Gastrocnemius medialis (tissue), 4 donors: ENCODE measurements around the gene IGSF9. TPM values are rescaled to one million over a fixed set of nuclear protein-coding genes. Genes with fewer than 3 reads are reported as not detected.

Experiments
- ATAC-seq, 2 donors: fragments of 150-250 bp; one replicate each; pipeline ENCODE4 v1.9.1; 2016
- DNase-seq, 2 donors: peaks; one replicate each; pipeline ENCODE4 v3.0.0-alpha.2; 2019
- H3K27ac ChIP-seq, 4 donors: fragments of 200-600 bp; sonication (generic); 1 replicate in 1 of 4; 2 replicates in 3 of 4; pipeline ENCODE4 v1.5.1; 2016 to 2018; ENCODE audit warnings: mild to moderate bottlenecking in 2 of 4, moderate library complexity in 1 of 4
- H3K27me3 ChIP-seq, 3 donors: fragments of 200-600 bp; sonication (generic) in 2 of 3; 1 replicate in 1 of 3; 2 replicates in 2 of 3; pipeline versions ENCODE4 v1.5.1 to v1.6.0; 2016 to 2019; ENCODE audit warnings: mild to moderate bottlenecking in 1 of 3, moderate library complexity in 1 of 3
- H3K36me3 ChIP-seq, 2 donors: fragments of 200-600 bp; sonication (generic) in 1 of 2; one replicate each; pipeline ENCODE4 v1.5.1; 2017 to 2018
- H3K4me1 ChIP-seq, 2 donors: fragments of 200-600 bp; sonication (generic) in 1 of 2; one replicate each; pipeline ENCODE4 v1.5.1; 2016 to 2017; ENCODE audit warnings: mild to moderate bottlenecking in 2 of 2
- H3K4me3 ChIP-seq, 4 donors: fragments of 200-600 bp; sonication (generic) in 3 of 4; 1 replicate in 1 of 4; 2 replicates in 3 of 4; pipeline ENCODE4 v1.5.1; 2016 to 2019; ENCODE audit warnings: mild to moderate bottlenecking in 2 of 4
- H3K9me3 ChIP-seq, 3 donors: fragments of 200-600 bp; sonication (generic) in 2 of 3; 1 replicate in 1 of 3; 2 replicates in 2 of 3; pipeline ENCODE4 v1.5.1; 2016 to 2019
- POLR2A ChIP-seq, 2 donors: fragments of 450-650 bp; IDR thresholded peaks; one replicate each; pipeline ENCODE4 v1.6.1; 2017; ENCODE audit warnings: antibody characterized with exemption in 2 of 2, mild to moderate bottlenecking in 2 of 2, moderate library complexity in 2 of 2
- in situ Hi-C, 4 donors: fragments of 200-750 bp; cut with MboI; loops; one replicate each; pipeline versions ENCODE4 v1.15.0 to v1.8.0; 2017; ENCODE audit warnings: low sequenced_read_pairs in 4 of 4
- intact Hi-C: fragments of 100-400 bp; cut with DNase I; formaldehyde crosslinking; loops from one replicate; pipeline ENCODE4 v1.15.1; 2023; ENCODE audit warnings: low total_unique reads
- total RNA-seq, 4 donors: library from RNA; depleted of rRNA; stranded (reverse); fragments of >200 nt; gene quantifications; one replicate each; pipeline versions ENCODE4 v1.1.0 to v1.2.3, GENCODE V29; 2016
- TF ChIP-seq, protein P1 (sequence below), 5 experiments: fragments of 450-650 bp in 3 of 5; fragments of 200-600 bp in 2 of 5; sonication (generic) in 2 of 5; IDR thresholded peaks in 4 of 5; conservative IDR thresholded peaks in 1 of 5; 1 replicate in 4 of 5; 2 replicates in 1 of 5; pipeline ENCODE4 v1.5.1; 2016 to 2019; ENCODE audit warnings: antibody characterized with exemption in 5 of 5, mild to moderate bottlenecking in 3 of 5, moderate library complexity in 3 of 5

Gene IGSF9
- total RNA-seq, 4 donors from 2014 or later: 0.10 to 0.11 TPM; not detected in 2

GRCh38 chr1:159920202-159920601 is 25.2 kb downstream of the IGSF9 start:
- intact Hi-C loops: loop anchor here (10.0 kb wide), 1 partner anchor 65 kb away; no protein-coding TSS in a partner anchor
- Histone ChIP-seq H3K27me3 (peaks cover 5 to 9% (median 8%) of the 10 kb centered on the region in 3 donors), H3K9me3 (no peaks in the 10 kb centered on the region), H3K27ac (peak overlapping the region in 3 of 4 donors; percentile 22 to 94 (median 91)), H3K4me1 (peaks cover 26 to 37% of the 10 kb centered on the region in 2 donors), H3K36me3 (peaks cover 0 to 14% of the 10 kb centered on the region in 2 donors), H3K4me3 (no peak overlapping the region)
- TF ChIP-seq, protein P1, sequence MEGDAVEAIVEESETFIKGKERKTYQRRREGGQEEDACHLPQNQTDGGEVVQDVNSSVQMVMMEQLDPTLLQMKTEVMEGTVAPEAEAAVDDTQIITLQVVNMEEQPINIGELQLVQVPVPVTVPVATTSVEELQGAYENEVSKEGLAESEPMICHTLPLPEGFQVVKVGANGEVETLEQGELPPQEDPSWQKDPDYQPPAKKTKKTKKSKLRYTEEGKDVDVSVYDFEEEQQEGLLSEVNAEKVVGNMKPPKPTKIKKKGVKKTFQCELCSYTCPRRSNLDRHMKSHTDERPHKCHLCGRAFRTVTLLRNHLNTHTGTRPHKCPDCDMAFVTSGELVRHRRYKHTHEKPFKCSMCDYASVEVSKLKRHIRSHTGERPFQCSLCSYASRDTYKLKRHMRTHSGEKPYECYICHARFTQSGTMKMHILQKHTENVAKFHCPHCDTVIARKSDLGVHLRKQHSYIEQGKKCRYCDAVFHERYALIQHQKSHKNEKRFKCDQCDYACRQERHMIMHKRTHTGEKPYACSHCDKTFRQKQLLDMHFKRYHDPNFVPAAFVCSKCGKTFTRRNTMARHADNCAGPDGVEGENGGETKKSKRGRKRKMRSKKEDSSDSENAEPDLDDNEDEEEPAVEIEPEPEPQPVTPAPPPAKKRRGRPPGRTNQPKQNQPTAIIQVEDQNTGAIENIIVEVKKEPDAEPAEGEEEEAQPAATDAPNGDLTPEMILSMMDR (IDR thresholded peaks at IDR 0.05 in 4 of 5, conservative IDR thresholded peaks at IDR 0.05 in 1 of 5): no peak
- no peak for TF ChIP-seq POLR2A (IDR thresholded peaks at IDR 0.05)
- DNase-seq (no peak), ATAC-seq (no peak)
- in situ Hi-C loops: no loop called here

GRCh38 chr1:159919236-159919865 is 26.1 kb downstream of the IGSF9 start:
- DNase-seq (no peak), ATAC-seq (no peak)
- intact Hi-C loops: no loop called here
- H3K36me3 ChIP-seq: peaks cover 0 to 14% of the 10 kb centered on the region in 2 donors
- TF ChIP-seq, protein P1 (IDR thresholded peaks at IDR 0.05 in 4 of 5, conservative IDR thresholded peaks at IDR 0.05 in 1 of 5): no peak
- TF ChIP-seq POLR2A (IDR thresholded peaks at IDR 0.05): no peak
- H3K9me3 ChIP-seq: no peaks in the 10 kb centered on the region
- H3K4me1 ChIP-seq: peaks cover 23 to 37% of the 10 kb centered on the region in 2 donors
- no peak overlapping the region for H3K4me3 ChIP-seq
- peaks cover 0 to 3% (median under 1%) of the 10 kb centered on the region in 3 donors for H3K27me3 ChIP-seq
- in situ Hi-C loops: no loop called here
- H3K27ac ChIP-seq: peak overlapping the region; percentile 6 to 94 (median 18)

DNA sequence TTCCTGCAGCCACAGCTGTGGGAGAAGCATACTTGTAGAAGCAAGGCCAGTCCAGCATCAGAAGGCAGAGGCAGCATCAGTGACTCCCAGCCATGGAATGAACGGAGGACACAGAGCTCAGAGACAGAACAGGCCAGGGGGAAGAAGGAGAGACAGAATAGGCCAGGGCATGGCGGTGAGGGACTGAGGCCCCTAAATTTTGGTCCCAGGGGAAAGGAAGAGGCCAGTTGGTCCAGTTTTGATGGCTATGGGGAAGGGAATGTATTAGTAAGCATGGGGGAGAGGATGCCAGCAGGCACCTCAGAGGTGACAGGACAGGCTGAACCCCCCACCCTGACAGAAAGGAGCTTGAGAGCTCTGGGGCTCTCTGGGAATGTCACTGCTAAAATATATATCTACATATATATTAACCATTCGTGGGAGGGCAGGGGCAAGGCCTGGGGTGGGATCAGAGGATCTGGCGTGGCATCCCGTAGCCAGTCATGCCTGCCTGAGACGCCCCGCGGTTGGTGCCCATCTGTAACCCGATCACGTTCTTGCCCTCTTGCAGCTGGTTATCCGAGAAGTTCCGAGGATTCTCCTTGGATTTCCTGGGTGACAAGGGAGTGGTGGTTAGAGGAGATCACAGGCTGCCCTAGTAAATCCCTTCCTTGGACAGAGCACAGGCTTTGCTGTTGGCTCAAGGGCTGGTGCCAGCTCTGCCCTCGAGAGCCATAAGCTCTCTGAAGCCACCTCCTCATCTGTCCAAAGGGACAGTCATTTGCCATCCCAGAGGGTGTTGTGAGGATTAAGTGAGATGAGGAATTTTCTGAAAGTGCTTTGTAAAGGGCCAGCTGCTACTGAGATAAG is 26.8 kb downstream of the IGSF9 start:
- H3K36me3 ChIP-seq: peaks cover 0 to 14% of the 10 kb centered on the region in 2 donors
- ATAC-seq: no peak

DNA sequence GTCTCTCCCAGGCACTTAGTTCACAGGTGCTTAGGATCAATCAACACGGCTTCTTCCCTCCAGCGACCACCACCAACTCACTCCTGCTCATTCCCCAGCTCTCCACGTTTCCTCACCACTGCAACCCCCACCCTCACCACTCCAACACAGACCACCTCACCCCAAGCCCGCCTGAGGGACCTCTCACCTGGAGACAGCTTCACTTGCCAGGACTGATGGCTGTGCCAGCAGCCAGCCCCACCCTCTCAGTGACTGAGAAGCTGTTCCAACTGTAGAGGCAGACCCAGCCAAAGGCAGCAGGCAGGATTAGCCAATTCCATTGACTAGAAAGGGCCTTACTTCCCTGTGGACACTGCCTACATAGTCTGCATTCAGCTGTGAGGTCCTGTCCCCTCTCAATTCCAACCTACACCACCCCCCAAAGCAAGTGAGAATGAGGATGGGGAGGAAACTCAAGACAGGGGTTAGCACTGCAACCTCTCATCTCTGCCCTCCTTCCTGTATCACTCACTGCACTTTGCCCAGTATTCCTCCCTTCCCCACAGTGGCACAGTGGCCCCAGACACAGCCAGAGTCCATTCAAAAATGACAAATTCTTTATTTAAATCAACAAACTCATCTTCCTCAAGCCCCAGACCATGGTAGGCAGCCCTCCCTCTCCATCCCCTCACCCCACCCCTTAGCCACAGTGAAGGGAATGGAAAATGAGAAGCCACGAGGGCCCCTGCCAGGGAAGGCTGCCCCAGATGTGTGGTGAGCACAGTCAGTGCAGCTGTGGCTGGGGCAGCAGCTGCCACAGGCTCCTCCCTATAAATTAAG is 27.7 kb downstream of the IGSF9 start:
- ATAC-seq: no peak
- H3K27me3 ChIP-seq: no peaks in the 10 kb centered on the region
- intact Hi-C loops: no loop called here
- peaks cover 23 to 37% of the 10 kb centered on the region in 2 donors for H3K4me1 ChIP-seq
- peaks cover 0 to 14% of the 10 kb centered on the region in 2 donors for H3K36me3 ChIP-seq
- in situ Hi-C loops: no loop called here
- no peak overlapping the region for H3K27ac ChIP-seq
- DNase-seq: no peak
- H3K4me3 ChIP-seq: no peak overlapping the region
- H3K9me3 ChIP-seq: no peaks in the 10 kb centered on the region
- no peak for TF ChIP-seq POLR2A (IDR thresholded peaks at IDR 0.05)
- TF ChIP-seq, protein P1 (IDR thresholded peaks at IDR 0.05 in 4 of 5, conservative IDR thresholded peaks at IDR 0.05 in 1 of 5): no peak

More for the DNA sequence above, 26.8 kb downstream of the IGSF9 start:
- H3K4me3 ChIP-seq: no peak overlapping the region
- intact Hi-C loops: no loop called here
- H3K27ac ChIP-seq: peak overlapping the region in 1 of 4 donors; percentile 94
- peaks cover 0 to 3% (median 0%) of the 10 kb centered on the region in 3 donors for H3K27me3 ChIP-seq
- TF ChIP-seq POLR2A (IDR thresholded peaks at IDR 0.05): no peak
- TF ChIP-seq, protein P1 (IDR thresholded peaks at IDR 0.05 in 4 of 5, conservative IDR thresholded peaks at IDR 0.05 in 1 of 5): no peak
- in situ Hi-C loops: no loop called here
- H3K4me1 ChIP-seq: peaks cover 23 to 37% of the 10 kb centered on the region in 2 donors
- no peak for DNase-seq
- no peaks in the 10 kb centered on the region for H3K9me3 ChIP-seq
